HEK293 (cell line): Measurements from ENCODE around the gene C1orf56.

Source experiments
- GFI1B ChIP-seq: fragments of 450-650 bp; formaldehyde crosslinking; IDR thresholded peaks from 2 replicates; pipeline ENCODE4 v1.5.1; 2016; ENCODE audit warnings: missing biosample characterization, missing genetic modification characterization
- GLI2 ChIP-seq: fragments of 450-650 bp; formaldehyde crosslinking; IDR thresholded peaks from 2 replicates; pipeline ENCODE4; 2017; ENCODE audit warnings: missing biosample characterization, missing genetic modification characterization, low read depth, borderline replicate concordance
- GLIS1 ChIP-seq: fragments of 450-650 bp; formaldehyde crosslinking; IDR thresholded peaks from 2 replicates; pipeline ENCODE4 v1.5.1; 2016; ENCODE audit warnings: missing biosample characterization, missing genetic modification characterization
- HOXC10 ChIP-seq: sonication (generic); formaldehyde crosslinking; IDR thresholded peaks from 2 replicates; pipeline ENCODE4 v1.8.1; 2023; ENCODE audit warnings: mild to moderate bottlenecking, missing genetic modification reagents
- KLF9 ChIP-seq: fragments of 450-650 bp; formaldehyde crosslinking; IDR thresholded peaks from 2 replicates; pipeline ENCODE4 v1.5.1; 2016; ENCODE audit warnings: missing biosample characterization, missing genetic modification characterization, low read depth
- MZF1 ChIP-seq: fragments of 450-650 bp; formaldehyde crosslinking; IDR thresholded peaks from 2 replicates; pipeline ENCODE4 v1.5.1; 2017; ENCODE audit warnings: missing biosample characterization, missing genetic modification characterization, borderline replicate concordance
- OVOL3 ChIP-seq: fragments of 450-650 bp; formaldehyde crosslinking; IDR thresholded peaks from 2 replicates; pipeline ENCODE4 v1.5.1; 2016; ENCODE audit warnings: missing biosample characterization, missing genetic modification characterization
- SALL2 ChIP-seq: fragments of 450-650 bp; formaldehyde crosslinking; IDR thresholded peaks from 2 replicates; pipeline ENCODE4 v1.5.0; 2017; ENCODE audit warnings: missing biosample characterization, mild to moderate bottlenecking, missing genetic modification characterization, borderline replicate concordance
- ZEB2 ChIP-seq: fragments of 450-650 bp; formaldehyde crosslinking; IDR thresholded peaks from 2 replicates; pipeline ENCODE4 v1.5.1; 2016; ENCODE audit warnings: missing biosample characterization, missing genetic modification characterization
- ZFP41 ChIP-seq: fragments of 450-650 bp; formaldehyde crosslinking; IDR thresholded peaks from 2 replicates; pipeline ENCODE4 v1.5.1; 2016; ENCODE audit warnings: missing biosample characterization, missing genetic modification characterization, borderline replicate concordance
- ZIC2 ChIP-seq: fragments of 450-650 bp; formaldehyde crosslinking; IDR thresholded peaks from 2 replicates; pipeline ENCODE4 v1.5.1; 2016; ENCODE audit warnings: missing biosample characterization, missing genetic modification characterization
- ZNF114 ChIP-seq: fragments of 450-650 bp; formaldehyde crosslinking; IDR thresholded peaks from 2 replicates; pipeline ENCODE4 v1.5.0; 2017; ENCODE audit warnings: missing biosample characterization, missing genetic modification characterization
- ZNF121 ChIP-seq: fragments of 450-650 bp; formaldehyde crosslinking; IDR thresholded peaks from 2 replicates; pipeline ENCODE4 v1.5.1; 2016; ENCODE audit warnings: missing biosample characterization, missing genetic modification characterization
- ZNF132 ChIP-seq: fragments of 450-650 bp; formaldehyde crosslinking; IDR thresholded peaks from 2 replicates; pipeline ENCODE4 v1.5.1; 2017; ENCODE audit warnings: missing biosample characterization, missing genetic modification characterization, borderline replicate concordance
- ZNF133 ChIP-seq: fragments of 450-650 bp; formaldehyde crosslinking; IDR thresholded peaks from 2 replicates; pipeline ENCODE4 v1.5.1; 2016; ENCODE audit warnings: missing biosample characterization, missing genetic modification characterization
- ZNF155 ChIP-seq: fragments of 450-650 bp; formaldehyde crosslinking; IDR thresholded peaks from 2 replicates; pipeline ENCODE4 v1.5.1; 2016; ENCODE audit warnings: missing biosample characterization, missing genetic modification characterization
- ZNF157 ChIP-seq: fragments of 450-650 bp; formaldehyde crosslinking; IDR thresholded peaks from 2 replicates; pipeline ENCODE4 v1.5.1; 2016; ENCODE audit warnings: missing biosample characterization, missing genetic modification characterization
- ZNF16 ChIP-seq: fragments of 450-650 bp; formaldehyde crosslinking; IDR thresholded peaks from 2 replicates; pipeline ENCODE4 v1.5.1; 2016; ENCODE audit warnings: low read depth, missing biosample characterization, missing genetic modification characterization
- ZNF202 ChIP-seq: fragments of 450-650 bp; formaldehyde crosslinking; IDR thresholded peaks from 2 replicates; pipeline ENCODE4 v1.5.1; 2016; ENCODE audit warnings: missing biosample characterization, missing genetic modification characterization, borderline replicate concordance
- ZNF23 ChIP-seq: fragments of 450-650 bp; formaldehyde crosslinking; IDR thresholded peaks from 2 replicates; pipeline ENCODE4 v1.5.1; 2016; ENCODE audit warnings: missing biosample characterization, missing genetic modification characterization, borderline replicate concordance
- ZNF311 ChIP-seq: fragments of 450-650 bp; formaldehyde crosslinking; IDR thresholded peaks from 2 replicates; pipeline ENCODE4 v1.5.1; 2017; ENCODE audit warnings: missing biosample characterization, missing genetic modification characterization, borderline replicate concordance
- ZNF473 ChIP-seq: fragments of 450-650 bp; formaldehyde crosslinking; IDR thresholded peaks from 2 replicates; pipeline ENCODE4 v1.5.1; 2017; ENCODE audit warnings: missing biosample characterization, missing genetic modification characterization
- ZNF514 ChIP-seq: fragments of 450-650 bp; formaldehyde crosslinking; IDR thresholded peaks from 2 replicates; pipeline ENCODE4 v1.5.1; 2016; ENCODE audit warnings: missing biosample characterization, missing genetic modification characterization
- ZNF549 ChIP-seq: fragments of 450-650 bp; IDR thresholded peaks from 2 replicates; pipeline ENCODE4 v1.5.1; 2018; ENCODE audit warnings: missing biosample characterization, missing genetic modification characterization, mild to moderate bottlenecking, inconsistent platforms, moderate library complexity
- ZNF558 ChIP-seq: fragments of 450-650 bp; formaldehyde crosslinking; IDR thresholded peaks from 2 replicates; pipeline ENCODE4 v1.5.1; 2016; ENCODE audit warnings: missing biosample characterization, missing genetic modification characterization
- ZSCAN30 ChIP-seq: fragments of 450-650 bp; IDR thresholded peaks from 2 replicates; pipeline ENCODE4 v1.5.1; 2018; ENCODE audit warnings: missing biosample characterization, mild to moderate bottlenecking, missing genetic modification characterization, moderate library complexity
- TF ChIP-seq, protein P1 (sequence below): fragments of 450-650 bp; formaldehyde crosslinking; IDR thresholded peaks from 2 replicates; pipeline ENCODE4 v1.5.1; 2016; ENCODE audit warnings: missing biosample characterization, missing genetic modification characterization
- TF ChIP-seq, protein P2 (sequence below): fragments of 450-650 bp; formaldehyde crosslinking; IDR thresholded peaks from 2 replicates; pipeline ENCODE4 v1.5.1; 2017; ENCODE audit warnings: missing biosample characterization, missing genetic modification characterization
- TF ChIP-seq, protein P3 (sequence below): fragments of 450-650 bp; formaldehyde crosslinking; IDR thresholded peaks from 2 replicates; pipeline ENCODE4 v1.5.1; 2017; ENCODE audit warnings: missing biosample characterization, missing genetic modification characterization
- TF ChIP-seq, protein P4 (sequence below): fragments of 450-650 bp; formaldehyde crosslinking; IDR thresholded peaks from 2 replicates; pipeline ENCODE4 v1.5.1; 2016; ENCODE audit warnings: missing biosample characterization, missing genetic modification characterization
- TF ChIP-seq, protein P5 (sequence below): fragments of 450-650 bp; formaldehyde crosslinking; IDR thresholded peaks from 2 replicates; pipeline ENCODE4 v1.5.1; 2016; ENCODE audit warnings: missing biosample characterization, missing genetic modification characterization

Gene C1orf56

DNA sequence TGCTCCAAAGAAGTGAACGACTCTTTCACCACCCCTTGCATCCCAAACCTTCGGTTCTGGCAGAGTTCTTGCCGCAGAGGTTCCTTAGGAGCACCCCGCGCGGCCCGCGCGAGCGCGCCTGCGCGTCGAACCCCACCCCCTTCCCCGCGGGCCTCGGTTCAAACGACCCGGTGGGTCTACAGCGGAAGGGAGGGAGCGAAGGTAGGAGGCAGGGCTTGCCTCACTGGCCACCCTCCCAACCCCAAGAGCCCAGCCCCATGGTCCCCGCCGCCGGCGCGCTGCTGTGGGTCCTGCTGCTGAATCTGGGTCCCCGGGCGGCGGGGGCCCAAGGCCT is at the start of gene C1orf56 (continued):
- TF ChIP-seq ZNF23 (tag by site-specific recombination) (no peak), ZNF311 (no peak), GLI2 (no peak), ZNF157 (tag by site-specific recombination) (no peak), ZNF114 (no peak), HOXC10 (CRISPR knock-in tag) (no peak), MZF1 (tag by site-specific recombination) (no peak), ZIC2 (no peak), GFI1B (tag by site-specific recombination) (no peak), KLF9 (tag by site-specific recombination) (peak; percentile 67; the same call in 1 of the 2 replicates), ZNF16 (tag by site-specific recombination) (no peak), ZNF121 (no peak), ZNF155 (tag by site-specific recombination) (no peak), ZNF133 (tag by site-specific recombination) (no peak), ZNF558 (tag by site-specific recombination) (no peak), ZNF132 (tag by site-specific recombination) (no peak), GLIS1 (peak; percentile 83), OVOL3 (tag by site-specific recombination) (no peak), ZNF514 (tag by site-specific recombination) (no peak), ZNF549 (no peak), ZNF473 (tag by site-specific recombination) (no peak), SALL2 (no peak), ZNF202 (tag by site-specific recombination) (no peak), ZSCAN30 (tag by site-specific recombination) (no peak), ZFP41 (tag by site-specific recombination) (no peak), ZEB2 (tag by site-specific recombination) (no peak; the same call in 1 of the 2 replicates)
- TF ChIP-seq, protein P1, sequence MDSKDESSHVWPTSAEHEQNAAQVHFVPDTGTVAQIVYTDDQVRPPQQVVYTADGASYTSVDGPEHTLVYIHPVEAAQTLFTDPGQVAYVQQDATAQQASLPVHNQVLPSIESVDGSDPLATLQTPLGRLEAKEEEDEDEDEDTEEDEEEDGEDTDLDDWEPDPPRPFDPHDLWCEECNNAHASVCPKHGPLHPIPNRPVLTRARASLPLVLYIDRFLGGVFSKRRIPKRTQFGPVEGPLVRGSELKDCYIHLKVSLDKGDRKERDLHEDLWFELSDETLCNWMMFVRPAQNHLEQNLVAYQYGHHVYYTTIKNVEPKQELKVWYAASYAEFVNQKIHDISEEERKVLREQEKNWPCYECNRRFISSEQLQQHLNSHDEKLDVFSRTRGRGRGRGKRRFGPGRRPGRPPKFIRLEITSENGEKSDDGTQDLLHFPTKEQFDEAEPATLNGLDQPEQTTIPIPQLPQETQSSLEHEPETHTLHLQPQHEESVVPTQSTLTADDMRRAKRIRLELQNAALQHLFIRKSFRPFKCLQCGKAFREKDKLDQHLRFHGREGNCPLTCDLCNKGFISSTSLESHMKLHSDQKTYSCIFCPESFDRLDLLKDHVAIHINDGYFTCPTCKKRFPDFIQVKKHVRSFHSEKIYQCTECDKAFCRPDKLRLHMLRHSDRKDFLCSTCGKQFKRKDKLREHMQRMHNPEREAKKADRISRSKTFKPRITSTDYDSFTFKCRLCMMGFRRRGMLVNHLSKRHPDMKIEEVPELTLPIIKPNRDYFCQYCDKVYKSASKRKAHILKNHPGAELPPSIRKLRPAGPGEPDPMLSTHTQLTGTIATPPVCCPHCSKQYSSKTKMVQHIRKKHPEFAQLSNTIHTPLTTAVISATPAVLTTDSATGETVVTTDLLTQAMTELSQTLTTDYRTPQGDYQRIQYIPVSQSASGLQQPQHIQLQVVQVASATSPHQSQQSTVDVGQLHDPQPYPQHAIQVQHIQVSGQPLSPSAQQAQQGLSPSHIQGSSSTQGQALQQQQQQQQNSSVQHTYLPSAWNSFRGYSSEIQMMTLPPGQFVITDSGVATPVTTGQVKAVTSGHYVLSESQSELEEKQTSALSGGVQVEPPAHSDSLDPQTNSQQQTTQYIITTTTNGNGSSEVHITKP (tag by site-specific recombination): 0 out of 2 replicates have a peak, but pooled peaks have one; percentile 17
- TF ChIP-seq, protein P2, sequence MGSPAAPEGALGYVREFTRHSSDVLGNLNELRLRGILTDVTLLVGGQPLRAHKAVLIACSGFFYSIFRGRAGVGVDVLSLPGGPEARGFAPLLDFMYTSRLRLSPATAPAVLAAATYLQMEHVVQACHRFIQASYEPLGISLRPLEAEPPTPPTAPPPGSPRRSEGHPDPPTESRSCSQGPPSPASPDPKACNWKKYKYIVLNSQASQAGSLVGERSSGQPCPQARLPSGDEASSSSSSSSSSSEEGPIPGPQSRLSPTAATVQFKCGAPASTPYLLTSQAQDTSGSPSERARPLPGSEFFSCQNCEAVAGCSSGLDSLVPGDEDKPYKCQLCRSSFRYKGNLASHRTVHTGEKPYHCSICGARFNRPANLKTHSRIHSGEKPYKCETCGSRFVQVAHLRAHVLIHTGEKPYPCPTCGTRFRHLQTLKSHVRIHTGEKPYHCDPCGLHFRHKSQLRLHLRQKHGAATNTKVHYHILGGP (tag by site-specific recombination): no peak
- TF ChIP-seq, protein P3, sequence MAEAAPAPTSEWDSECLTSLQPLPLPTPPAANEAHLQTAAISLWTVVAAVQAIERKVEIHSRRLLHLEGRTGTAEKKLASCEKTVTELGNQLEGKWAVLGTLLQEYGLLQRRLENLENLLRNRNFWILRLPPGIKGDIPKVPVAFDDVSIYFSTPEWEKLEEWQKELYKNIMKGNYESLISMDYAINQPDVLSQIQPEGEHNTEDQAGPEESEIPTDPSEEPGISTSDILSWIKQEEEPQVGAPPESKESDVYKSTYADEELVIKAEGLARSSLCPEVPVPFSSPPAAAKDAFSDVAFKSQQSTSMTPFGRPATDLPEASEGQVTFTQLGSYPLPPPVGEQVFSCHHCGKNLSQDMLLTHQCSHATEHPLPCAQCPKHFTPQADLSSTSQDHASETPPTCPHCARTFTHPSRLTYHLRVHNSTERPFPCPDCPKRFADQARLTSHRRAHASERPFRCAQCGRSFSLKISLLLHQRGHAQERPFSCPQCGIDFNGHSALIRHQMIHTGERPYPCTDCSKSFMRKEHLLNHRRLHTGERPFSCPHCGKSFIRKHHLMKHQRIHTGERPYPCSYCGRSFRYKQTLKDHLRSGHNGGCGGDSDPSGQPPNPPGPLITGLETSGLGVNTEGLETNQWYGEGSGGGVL (tag by site-specific recombination): peak; percentile 25; the same call in 1 of the 2 replicates
- TF ChIP-seq, protein P4, sequence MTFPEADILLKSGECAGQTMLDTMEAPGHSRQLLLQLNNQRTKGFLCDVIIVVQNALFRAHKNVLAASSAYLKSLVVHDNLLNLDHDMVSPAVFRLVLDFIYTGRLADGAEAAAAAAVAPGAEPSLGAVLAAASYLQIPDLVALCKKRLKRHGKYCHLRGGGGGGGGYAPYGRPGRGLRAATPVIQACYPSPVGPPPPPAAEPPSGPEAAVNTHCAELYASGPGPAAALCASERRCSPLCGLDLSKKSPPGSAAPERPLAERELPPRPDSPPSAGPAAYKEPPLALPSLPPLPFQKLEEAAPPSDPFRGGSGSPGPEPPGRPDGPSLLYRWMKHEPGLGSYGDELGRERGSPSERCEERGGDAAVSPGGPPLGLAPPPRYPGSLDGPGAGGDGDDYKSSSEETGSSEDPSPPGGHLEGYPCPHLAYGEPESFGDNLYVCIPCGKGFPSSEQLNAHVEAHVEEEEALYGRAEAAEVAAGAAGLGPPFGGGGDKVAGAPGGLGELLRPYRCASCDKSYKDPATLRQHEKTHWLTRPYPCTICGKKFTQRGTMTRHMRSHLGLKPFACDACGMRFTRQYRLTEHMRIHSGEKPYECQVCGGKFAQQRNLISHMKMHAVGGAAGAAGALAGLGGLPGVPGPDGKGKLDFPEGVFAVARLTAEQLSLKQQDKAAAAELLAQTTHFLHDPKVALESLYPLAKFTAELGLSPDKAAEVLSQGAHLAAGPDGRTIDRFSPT (tag by site-specific recombination): no peak
- TF ChIP-seq, protein P5, sequence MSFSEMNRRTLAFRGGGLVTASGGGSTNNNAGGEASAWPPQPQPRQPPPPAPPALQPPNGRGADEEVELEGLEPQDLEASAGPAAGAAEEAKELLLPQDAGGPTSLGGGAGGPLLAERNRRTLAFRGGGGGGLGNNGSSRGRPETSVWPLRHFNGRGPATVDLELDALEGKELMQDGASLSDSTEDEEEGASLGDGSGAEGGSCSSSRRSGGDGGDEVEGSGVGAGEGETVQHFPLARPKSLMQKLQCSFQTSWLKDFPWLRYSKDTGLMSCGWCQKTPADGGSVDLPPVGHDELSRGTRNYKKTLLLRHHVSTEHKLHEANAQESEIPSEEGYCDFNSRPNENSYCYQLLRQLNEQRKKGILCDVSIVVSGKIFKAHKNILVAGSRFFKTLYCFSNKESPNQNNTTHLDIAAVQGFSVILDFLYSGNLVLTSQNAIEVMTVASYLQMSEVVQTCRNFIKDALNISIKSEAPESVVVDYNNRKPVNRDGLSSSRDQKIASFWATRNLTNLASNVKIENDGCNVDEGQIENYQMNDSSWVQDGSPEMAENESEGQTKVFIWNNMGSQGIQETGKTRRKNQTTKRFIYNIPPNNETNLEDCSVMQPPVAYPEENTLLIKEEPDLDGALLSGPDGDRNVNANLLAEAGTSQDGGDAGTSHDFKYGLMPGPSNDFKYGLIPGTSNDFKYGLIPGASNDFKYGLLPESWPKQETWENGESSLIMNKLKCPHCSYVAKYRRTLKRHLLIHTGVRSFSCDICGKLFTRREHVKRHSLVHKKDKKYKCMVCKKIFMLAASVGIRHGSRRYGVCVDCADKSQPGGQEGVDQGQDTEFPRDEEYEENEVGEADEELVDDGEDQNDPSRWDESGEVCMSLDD: peak; percentile 37; the same call in 1 of the 2 replicates
